ENCODE measurements around the gene BARX1. TPM values are rescaled to one million over a fixed set of nuclear protein-coding genes. Genes with fewer than 3 reads are reported as not detected.

Gene BARX1
- total RNA-seq (2022; extraction: Qiagen RNA extraction): 8.3 to 12.5 TPM (median 11.2 TPM) in 5 replicates

GRCh38 chr9:93955111-93955980 lies at the start of gene BARX1:
Gene BARX1 (minus strand): TSS chr9:93955355. CDS start chr9:93955146, 209 bp downstream.

Other genes starting within 250 kb of the BARX1 start
- 3.0 to 4.7 TPM (median 4.2 TPM) in 5 replicates for gene PTPDC1, start 129.1 kb upstream of the BARX1 start, total RNA-seq (2022; extraction: Qiagen RNA extraction)